Calu3 (cell line): ENCODE data around the gene EPB41L2. TPM values are rescaled to one million over a fixed set of nuclear protein-coding genes. Genes with fewer than 3 reads are reported as not detected.

Experiments used
- BruUV-seq: library from RNA; stranded (reverse); fragments of 400-500 nt; replicated peaks from 2 replicates; lab custom pipeline; 2021; lab: Mats Ljungman, UMichigan
- CTCF ChIA-PET: fragments of 300-600 bp; sonication (Branson Sonifier 250); formaldehyde crosslinking; loops from one replicate; lab custom pipeline; 2022; ENCODE audit warnings: antibody characterized with exemption; lab: Charles Lee
- DNase-seq: peaks from one replicate; pipeline ENCODE4 v3.0.0; 2022
- H3K27ac Mint-ChIP-seq: one replicate; pipeline ENCODE4 v1.8.0; 2022; ENCODE audit warnings: mixed read lengths; ENCODE audit not compliant: unreplicated experiment
- H3K27me3 Mint-ChIP-seq: one replicate; pipeline ENCODE4 v1.8.0; 2022; ENCODE audit warnings: mixed read lengths; ENCODE audit not compliant: unreplicated experiment
- H3K36me3 Mint-ChIP-seq: one replicate; pipeline ENCODE4 v1.8.0; 2022; ENCODE audit warnings: mild to moderate bottlenecking, moderate library complexity, mixed read lengths; ENCODE audit not compliant: insufficient read depth, unreplicated experiment
- H3K4me1 Mint-ChIP-seq: one replicate; pipeline ENCODE4 v1.8.0; 2022; ENCODE audit warnings: mild to moderate bottlenecking, low read depth, mixed read lengths; ENCODE audit not compliant: unreplicated experiment
- H3K4me3 Mint-ChIP-seq: one replicate; pipeline ENCODE4 v1.8.0; 2022; ENCODE audit warnings: mild to moderate bottlenecking, low read depth, moderate library complexity, mixed read lengths; ENCODE audit not compliant: unreplicated experiment
- H3K9me3 Mint-ChIP-seq: one replicate; pipeline ENCODE4 v1.8.0; 2022; ENCODE audit warnings: low read depth, mixed read lengths; ENCODE audit not compliant: unreplicated experiment
- CTCF ChIP-seq: fragments of 200-600 bp; IDR thresholded peaks from one replicate; pipeline ENCODE4 v1.8.0; 2022; ENCODE audit warnings: antibody characterized with exemption; ENCODE audit not compliant: unreplicated experiment
- intact Hi-C: fragments of 100-400 bp; cut with micrococcal nuclease; formaldehyde crosslinking; loops from one replicate; pipeline ENCODE4 v1.10.0; 2022; ENCODE audit not compliant: unreplicated experiment
- total RNA-seq: library from RNA; stranded (reverse); gene quantifications from 2 replicates; pipeline ENCODE4 v1.2.3, GENCODE V29; 2022

EPB41L2 gene
- total RNA-seq, 1 experiment from 2014 or later: 332 TPM

GRCh38 chr6:131061751-131062119, 1.3 kb downstream of the EPB41L2 start:
- no peak for TF ChIP-seq CTCF
- Mint-ChIP-seq H3K27me3 (no peaks in the 10 kb centered on the region), H3K36me3 (peaks cover 42% of the 10 kb centered on the region), H3K9me3 (no peaks in the 10 kb centered on the region), H3K4me1 (peaks cover 66% of the 10 kb centered on the region), H3K27ac (peak overlapping the region; percentile 92), H3K4me3 (peak overlapping the region; percentile 85)
- intact Hi-C loops: loop anchor here (2.0 to 5.0 kb wide), 4 partner anchors 44 to 174 kb away; no protein-coding TSS in a partner anchor
- no peak for DNase-seq
- CTCF ChIA-PET: interaction anchor here (0.6 to 1.9 kb wide), 3 partner anchors 12 to 162 kb away, joined by 3 to 5 read pairs (median 3); no protein-coding TSS in a partner anchor
- BruUV-seq: no TSS peak

- no peak for TF ChIP-seq CTCF
- DNase-seq: no peak
- CTCF ChIA-PET: interaction anchor here (0.6 to 1.9 kb wide), 4 partner anchors 11 to 161 kb away, joined by 3 to 5 read pairs (median 4); no protein-coding TSS in a partner anchor
- Mint-ChIP-seq H3K36me3 (peaks cover 44% of the 10 kb centered on the region), H3K27ac (peak overlapping the region; percentile 92), H3K4me1 (peaks cover 63% of the 10 kb centered on the region), H3K9me3 (no peaks in the 10 kb centered on the region), H3K27me3 (no peaks in the 10 kb centered on the region), H3K4me3 (peak overlapping the region; percentile 85)
- BruUV-seq: TSS peak; percentile 36
- intact Hi-C loops: loop anchor here (2.0 to 5.0 kb wide), 4 partner anchors 44 to 174 kb away; no protein-coding TSS in a partner anchor
These were observed 1.8 kb downstream of the EPB41L2 start for GRCh38 chr6:131061041-131061750.

GRCh38 chr6:131060311-131060710, 2.7 kb downstream of the EPB41L2 start:
- H3K4me3 Mint-ChIP-seq: peak overlapping the region; percentile 85
- CTCF ChIA-PET: interaction anchor here (1.0 to 1.9 kb wide), 3 partner anchors 10 to 57 kb away, joined by 3 to 5 read pairs (median 4); no protein-coding TSS in a partner anchor
- no peak for DNase-seq
- no peaks in the 10 kb centered on the region for H3K9me3 Mint-ChIP-seq
- H3K36me3 Mint-ChIP-seq: peaks cover 43% of the 10 kb centered on the region
- BruUV-seq: no TSS peak
- H3K27ac Mint-ChIP-seq: peak overlapping the region; percentile 92
- intact Hi-C loops: loop anchor here (2.0 to 5.0 kb wide), 4 partner anchors 43 to 173 kb away; no protein-coding TSS in a partner anchor
- H3K4me1 Mint-ChIP-seq: peaks cover 54% of the 10 kb centered on the region
- TF ChIP-seq CTCF: no peak
- no peaks in the 10 kb centered on the region for H3K27me3 Mint-ChIP-seq

- H3K36me3 Mint-ChIP-seq: peaks cover 41% of the 10 kb centered on the region
- BruUV-seq: no TSS peak
- H3K4me3 Mint-ChIP-seq: no peak overlapping the region
- TF ChIP-seq CTCF: no peak
- CTCF ChIA-PET: no interaction called here
- DNase-seq: no peak
- no peak overlapping the region for H3K27ac Mint-ChIP-seq
- intact Hi-C loops: no loop called here
- H3K27me3 Mint-ChIP-seq: no peaks in the 10 kb centered on the region
- H3K9me3 Mint-ChIP-seq: peaks cover 2% of the 10 kb centered on the region
- peaks cover 47% of the 10 kb centered on the region for H3K4me1 Mint-ChIP-seq
These were observed 3.6 kb downstream of the EPB41L2 start for GRCh38 chr6:131059486-131059885.
